Transverse colon (tissue), 3 donors: ENCODE results near the gene IGF1.

ENCODE experiments used
- EP300 ChIP-seq: sonication (generic); formaldehyde crosslinking; IDR thresholded peaks from one replicate; pipeline ENCODE4 v1.6.1; 2017; ENCODE audit warnings: antibody characterized with exemption, low read depth
- POLR2AphosphoS5 ChIP-seq, 3 donors: sonication (generic); formaldehyde crosslinking; IDR thresholded peaks; one replicate each; pipeline ENCODE4 v1.6.1; 2016; ENCODE audit warnings: antibody characterized with exemption in 3 of 3

DNA sequence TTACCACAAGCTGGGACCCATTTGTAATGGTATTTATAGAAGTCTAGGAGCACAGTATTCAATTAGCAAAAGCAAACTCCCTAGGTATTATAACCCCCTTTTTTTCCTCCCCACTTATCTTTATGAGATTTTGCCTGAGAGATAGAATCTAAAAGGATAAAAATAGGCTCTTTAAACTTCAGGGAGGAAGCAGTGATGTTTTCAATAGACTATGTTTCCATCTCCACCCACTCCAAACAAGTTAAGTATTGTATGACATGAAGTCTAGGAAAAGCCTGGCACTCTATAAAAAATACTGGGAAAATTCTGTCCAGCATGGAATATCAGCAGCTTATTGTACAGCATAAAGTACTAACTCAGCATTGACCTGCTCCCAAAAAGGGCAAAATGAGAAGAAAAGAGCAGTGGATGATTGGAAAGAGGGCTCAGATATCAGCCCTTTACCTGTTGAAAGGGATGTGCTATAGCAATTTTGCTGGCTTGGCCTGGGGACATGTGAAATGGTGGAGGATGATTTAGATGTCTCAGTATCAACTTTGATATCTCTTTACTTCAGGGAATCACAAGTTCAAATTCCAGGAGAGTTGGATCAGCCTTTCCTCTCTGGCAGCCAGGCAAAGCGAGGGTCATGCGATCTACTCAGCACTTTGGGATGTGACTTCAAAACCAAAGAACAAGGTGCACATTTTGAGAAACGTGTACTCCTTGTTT, 72.4 kb downstream of the IGF1 start:
- TF ChIP-seq POLR2AphosphoS5 (IDR thresholded peaks at IDR 0.05) (no peak), EP300 (no peak)
